Liver (tissue), 3 donors: ENCODE data around the gene PPT2.

ENCODE experiments used
- JUND ChIP-seq, 2 donors: IDR thresholded peaks; 2 replicates each; pipeline ENCODE4 v1.6.1; 2016; ENCODE audit warnings: antibody characterized with exemption in 2 of 2
- RXRA ChIP-seq, 2 donors: IDR thresholded peaks; 2 replicates each; pipeline ENCODE4 v1.6.1; 2017 to 2018; ENCODE audit warnings: antibody characterized with exemption in 2 of 2, mild to moderate bottlenecking in 1 of 2
- TF ChIP-seq, protein P1 (sequence below): fragments of 150-350 bp; IDR thresholded peaks from 2 replicates; pipeline ENCODE4 v1.5.1; 2017; ENCODE audit warnings: improper control_type of control experiment, low read depth, low read length; ENCODE audit not compliant: missing input control
- TF ChIP-seq, protein P2 (sequence below): IDR thresholded peaks from 2 replicates; pipeline ENCODE4 v1.6.1; 2016; ENCODE audit warnings: antibody characterized with exemption
- donor health status: healthy.
- donor health status: healthy.

GRCh38 chr6:32126880-32127279, 27.1 kb upstream of the PPT2 start:
- TF ChIP-seq RXRA (IDR thresholded peaks at IDR 0.05), result no peak
- TF ChIP-seq, protein P1, sequence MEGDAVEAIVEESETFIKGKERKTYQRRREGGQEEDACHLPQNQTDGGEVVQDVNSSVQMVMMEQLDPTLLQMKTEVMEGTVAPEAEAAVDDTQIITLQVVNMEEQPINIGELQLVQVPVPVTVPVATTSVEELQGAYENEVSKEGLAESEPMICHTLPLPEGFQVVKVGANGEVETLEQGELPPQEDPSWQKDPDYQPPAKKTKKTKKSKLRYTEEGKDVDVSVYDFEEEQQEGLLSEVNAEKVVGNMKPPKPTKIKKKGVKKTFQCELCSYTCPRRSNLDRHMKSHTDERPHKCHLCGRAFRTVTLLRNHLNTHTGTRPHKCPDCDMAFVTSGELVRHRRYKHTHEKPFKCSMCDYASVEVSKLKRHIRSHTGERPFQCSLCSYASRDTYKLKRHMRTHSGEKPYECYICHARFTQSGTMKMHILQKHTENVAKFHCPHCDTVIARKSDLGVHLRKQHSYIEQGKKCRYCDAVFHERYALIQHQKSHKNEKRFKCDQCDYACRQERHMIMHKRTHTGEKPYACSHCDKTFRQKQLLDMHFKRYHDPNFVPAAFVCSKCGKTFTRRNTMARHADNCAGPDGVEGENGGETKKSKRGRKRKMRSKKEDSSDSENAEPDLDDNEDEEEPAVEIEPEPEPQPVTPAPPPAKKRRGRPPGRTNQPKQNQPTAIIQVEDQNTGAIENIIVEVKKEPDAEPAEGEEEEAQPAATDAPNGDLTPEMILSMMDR, result no peak
- TF ChIP-seq, protein P2, sequence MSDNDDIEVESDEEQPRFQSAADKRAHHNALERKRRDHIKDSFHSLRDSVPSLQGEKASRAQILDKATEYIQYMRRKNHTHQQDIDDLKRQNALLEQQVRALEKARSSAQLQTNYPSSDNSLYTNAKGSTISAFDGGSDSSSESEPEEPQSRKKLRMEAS, result no peak
- TF ChIP-seq JUND (IDR thresholded peaks at IDR 0.05), result no peak
